WERI-Rb-1 (cell line): ENCODE data around the gene SIRT6.

Source experiments
- DNase-seq: peaks from one replicate; pipeline ENCODE4 v3.0.0-alpha.2; 2020
- H3K27ac ChIP-seq: fragments of 250-450 bp; sonication (Bioruptor Pico); 2 replicates; pipeline ENCODE4 v1.5.1; 2020; ENCODE audit warnings: mild to moderate bottlenecking, moderate library complexity
- H3K27me3 ChIP-seq: fragments of 250-450 bp; sonication (Bioruptor Pico); 2 replicates; pipeline ENCODE4 v1.5.1; 2021; ENCODE audit warnings: mild to moderate bottlenecking, low read depth, moderate library complexity; ENCODE audit not compliant: insufficient read depth, severe bottlenecking
- H3K36me3 ChIP-seq: fragments of 250-450 bp; sonication (Bioruptor Pico); 2 replicates; pipeline ENCODE4 v1.5.1; 2020; ENCODE audit warnings: mild to moderate bottlenecking, moderate library complexity
- H3K4me3 ChIP-seq: 2 replicates; pipeline ENCODE4 v1.5.1; 2011; ENCODE audit warnings: low read depth, mild to moderate bottlenecking, control low read depth, low read length
- H3K9me3 ChIP-seq: fragments of 250-450 bp; sonication (Bioruptor Pico); 2 replicates; pipeline ENCODE4 v1.5.1; 2021; ENCODE audit warnings: mild to moderate bottlenecking, moderate library complexity; ENCODE audit not compliant: severe bottlenecking
- TF ChIP-seq, protein P1 (sequence below): IDR thresholded peaks from 2 replicates; pipeline ENCODE4 v1.5.1; 2011; ENCODE audit warnings: low read depth, mild to moderate bottlenecking, control low read depth, inconsistent platforms, low read length

Gene SIRT6

DNA sequence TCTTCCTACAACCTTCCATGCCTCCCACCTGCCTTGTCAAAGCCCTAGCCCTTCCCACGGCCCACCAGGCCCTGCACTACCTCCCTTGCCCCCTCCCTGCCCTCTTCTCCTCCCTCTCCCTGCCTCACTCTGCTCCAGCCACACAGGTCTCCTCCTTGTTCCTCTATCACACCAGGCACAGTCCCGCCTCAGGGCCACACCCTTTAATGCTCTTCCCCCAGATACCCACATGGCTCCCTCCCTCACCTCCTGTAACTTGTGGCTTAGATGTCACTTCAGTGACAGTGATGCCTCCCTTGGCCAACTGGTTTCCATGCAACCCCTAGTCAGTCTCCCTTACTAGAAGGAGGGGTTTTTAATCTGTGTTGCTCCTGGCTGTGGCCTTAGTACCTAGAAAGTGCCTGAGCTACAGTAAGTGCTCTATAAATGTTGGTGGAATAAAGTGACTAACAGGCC is 1.3 kb downstream of the SIRT6 start:
- Histone ChIP-seq H3K27me3 (no peaks in the 10 kb centered on the region), H3K4me3 (no peak overlapping the region), H3K27ac (no peak overlapping the region), H3K36me3 (peaks cover 12% of the 10 kb centered on the region), H3K9me3 (no peaks in the 10 kb centered on the region)
- DNase-seq, result no peak
- TF ChIP-seq, protein P1, sequence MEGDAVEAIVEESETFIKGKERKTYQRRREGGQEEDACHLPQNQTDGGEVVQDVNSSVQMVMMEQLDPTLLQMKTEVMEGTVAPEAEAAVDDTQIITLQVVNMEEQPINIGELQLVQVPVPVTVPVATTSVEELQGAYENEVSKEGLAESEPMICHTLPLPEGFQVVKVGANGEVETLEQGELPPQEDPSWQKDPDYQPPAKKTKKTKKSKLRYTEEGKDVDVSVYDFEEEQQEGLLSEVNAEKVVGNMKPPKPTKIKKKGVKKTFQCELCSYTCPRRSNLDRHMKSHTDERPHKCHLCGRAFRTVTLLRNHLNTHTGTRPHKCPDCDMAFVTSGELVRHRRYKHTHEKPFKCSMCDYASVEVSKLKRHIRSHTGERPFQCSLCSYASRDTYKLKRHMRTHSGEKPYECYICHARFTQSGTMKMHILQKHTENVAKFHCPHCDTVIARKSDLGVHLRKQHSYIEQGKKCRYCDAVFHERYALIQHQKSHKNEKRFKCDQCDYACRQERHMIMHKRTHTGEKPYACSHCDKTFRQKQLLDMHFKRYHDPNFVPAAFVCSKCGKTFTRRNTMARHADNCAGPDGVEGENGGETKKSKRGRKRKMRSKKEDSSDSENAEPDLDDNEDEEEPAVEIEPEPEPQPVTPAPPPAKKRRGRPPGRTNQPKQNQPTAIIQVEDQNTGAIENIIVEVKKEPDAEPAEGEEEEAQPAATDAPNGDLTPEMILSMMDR, result no peak

GRCh38 chr19:4178990-4179389 is 3.4 kb downstream of the SIRT6 start:
- Histone ChIP-seq H3K4me3 (no peak overlapping the region), H3K27ac (no peak overlapping the region), H3K9me3 (no peaks in the 10 kb centered on the region), H3K27me3 (no peaks in the 10 kb centered on the region), H3K36me3 (peaks cover 12% of the 10 kb centered on the region)
- DNase-seq, result no peak
- TF ChIP-seq, protein P1, result no peak

- no peak for DNase-seq
- Histone ChIP-seq H3K9me3 (no peaks in the 10 kb centered on the region), H3K4me3 (no peak overlapping the region), H3K27ac (no peak overlapping the region), H3K27me3 (no peaks in the 10 kb centered on the region), H3K36me3 (peaks cover 12% of the 10 kb centered on the region)
- TF ChIP-seq, protein P1, result no peak
These were observed 5.2 kb downstream of the SIRT6 start for GRCh38 chr19:4177146-4177545.

GRCh38 chr19:4175669-4175931 is 6.8 kb downstream of the SIRT6 start:
- Histone ChIP-seq H3K9me3 (no peaks in the 10 kb centered on the region), H3K36me3 (peaks cover 11% of the 10 kb centered on the region), H3K27ac (no peak overlapping the region), H3K27me3 (no peaks in the 10 kb centered on the region), H3K4me3 (no peak overlapping the region)
- DNase-seq, result no peak
- TF ChIP-seq, protein P1, result no peak

DNA sequence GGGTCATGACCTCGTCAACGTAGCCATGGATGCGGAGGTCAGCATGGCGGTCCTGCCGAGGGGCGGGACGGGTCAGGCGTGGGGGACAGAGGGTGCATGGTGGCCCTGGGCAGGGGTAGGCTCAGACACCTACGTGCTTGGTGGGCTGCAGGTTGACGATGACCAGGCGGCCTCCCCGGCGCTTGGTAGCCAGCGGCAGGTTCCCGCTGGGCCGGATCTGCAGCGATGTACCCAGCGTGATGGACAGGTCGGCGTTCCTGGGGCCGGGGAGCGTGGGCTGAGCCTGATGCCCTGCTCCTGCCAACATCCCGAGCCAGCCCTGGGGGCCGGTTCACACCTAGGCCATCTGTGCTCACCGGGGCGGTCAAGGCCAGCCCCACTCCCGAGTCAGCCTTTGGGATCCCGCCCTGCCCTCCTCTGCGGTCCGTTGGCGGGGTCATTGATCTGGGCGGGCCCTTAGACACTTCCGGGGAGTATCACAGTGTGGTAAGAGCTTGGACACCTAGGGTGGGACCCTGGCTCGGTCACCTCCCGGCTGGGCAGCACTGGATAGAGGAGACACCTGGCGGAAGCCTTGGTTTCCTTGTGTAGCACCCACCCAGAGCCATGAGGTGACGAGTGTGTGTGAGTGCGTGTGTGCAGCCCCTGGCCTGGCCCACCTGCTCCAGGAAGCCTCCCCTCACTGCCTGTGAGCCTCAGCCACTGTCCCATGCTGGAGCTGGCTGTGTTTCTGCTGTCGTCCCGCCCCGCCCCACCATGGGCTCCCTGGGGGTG is 7.3 kb downstream of the SIRT6 start:
- no peaks in the 10 kb centered on the region for H3K27me3 ChIP-seq
- H3K4me3 ChIP-seq, result no peak overlapping the region
- H3K36me3 ChIP-seq, result peaks cover 6% of the 10 kb centered on the region; the same call in 1 of the 2 replicates
- TF ChIP-seq, protein P1, result no peak
- H3K27ac ChIP-seq, result no peak overlapping the region
- no peaks in the 10 kb centered on the region for H3K9me3 ChIP-seq
- DNase-seq, result no peak
